Activated T-helper 17 cell treated with anti-CD3 and anti-CD28 coated beads, Interleukin-2, amount 50 U/mL, for 72 hours (primary cell): ENCODE data around the gene PODXL. TPM values are rescaled to one million over a fixed set of nuclear protein-coding genes. Genes with fewer than 3 reads are reported as not detected.
"Not testable (repeated sequence)": the region's sequence is repeated elsewhere in the genome, so short reads cannot be mapped to it uniquely, and the experiment has no call there.

ENCODE experiments used
- ATAC-seq: fragments of 150-1000 bp; cut with Tn5 transposase; replicated peaks from 2 replicates; pipeline ENCODE4 v1.10.0; 2021; ENCODE audit warnings: mild to moderate bottlenecking, moderate library complexity
- H3K27ac Mint-ChIP-seq: one replicate; pipeline ENCODE4 v1.8.0; 2022; ENCODE audit warnings: mixed read lengths
- H3K27me3 Mint-ChIP-seq: one replicate; pipeline ENCODE4 v1.8.0; 2022; ENCODE audit warnings: mixed read lengths
- H3K36me3 Mint-ChIP-seq: one replicate; pipeline ENCODE4 v1.8.0; 2022; ENCODE audit warnings: low read depth, mild to moderate bottlenecking, mixed read lengths
- H3K4me1 Mint-ChIP-seq: one replicate; pipeline ENCODE4 v1.8.0; 2022; ENCODE audit warnings: mixed read lengths
- H3K4me3 Mint-ChIP-seq: one replicate; pipeline ENCODE4 v1.8.0; 2022; ENCODE audit warnings: mild to moderate bottlenecking, mixed read lengths
- H3K9me3 Mint-ChIP-seq: one replicate; pipeline ENCODE4 v1.8.0; 2022; ENCODE audit warnings: mixed read lengths
- total RNA-seq, 2 donors: library from RNA; stranded (reverse); gene quantifications; one replicate each; pipeline ENCODE4 v1.2.3, GENCODE V29; 2022

The PODXL gene
- total RNA-seq, 2 donors from 2014 or later = 0.40 to 1.8 TPM

DNA sequence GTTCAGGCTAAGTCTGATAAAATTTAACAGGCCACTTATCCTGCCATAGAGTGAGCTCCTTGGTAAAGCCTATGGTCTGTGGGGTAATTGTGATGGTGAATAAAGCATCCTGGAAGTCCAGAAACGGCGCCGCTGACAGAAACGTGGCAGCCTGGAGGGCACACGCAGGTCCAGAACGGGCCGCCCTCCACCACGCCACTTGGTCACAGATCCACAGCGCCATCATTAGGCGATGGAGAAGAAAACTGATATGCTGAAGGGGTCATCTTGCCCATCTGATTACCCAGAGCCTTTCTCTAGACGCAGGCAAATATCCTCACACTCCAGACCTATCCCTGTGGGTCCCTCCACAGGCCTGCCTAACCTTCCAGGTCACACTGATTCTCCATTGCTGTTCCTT lies 37.8 kb downstream of the PODXL start:
- no peak overlapping the region for H3K4me3 Mint-ChIP-seq
- H3K27me3 Mint-ChIP-seq = no peaks in the 10 kb centered on the region
- H3K4me1 Mint-ChIP-seq = peaks cover 9% of the 10 kb centered on the region
- no peak overlapping the region for H3K27ac Mint-ChIP-seq
- H3K36me3 Mint-ChIP-seq = no peaks in the 10 kb centered on the region
- no peak for ATAC-seq
- no peaks in the 10 kb centered on the region for H3K9me3 Mint-ChIP-seq

DNA sequence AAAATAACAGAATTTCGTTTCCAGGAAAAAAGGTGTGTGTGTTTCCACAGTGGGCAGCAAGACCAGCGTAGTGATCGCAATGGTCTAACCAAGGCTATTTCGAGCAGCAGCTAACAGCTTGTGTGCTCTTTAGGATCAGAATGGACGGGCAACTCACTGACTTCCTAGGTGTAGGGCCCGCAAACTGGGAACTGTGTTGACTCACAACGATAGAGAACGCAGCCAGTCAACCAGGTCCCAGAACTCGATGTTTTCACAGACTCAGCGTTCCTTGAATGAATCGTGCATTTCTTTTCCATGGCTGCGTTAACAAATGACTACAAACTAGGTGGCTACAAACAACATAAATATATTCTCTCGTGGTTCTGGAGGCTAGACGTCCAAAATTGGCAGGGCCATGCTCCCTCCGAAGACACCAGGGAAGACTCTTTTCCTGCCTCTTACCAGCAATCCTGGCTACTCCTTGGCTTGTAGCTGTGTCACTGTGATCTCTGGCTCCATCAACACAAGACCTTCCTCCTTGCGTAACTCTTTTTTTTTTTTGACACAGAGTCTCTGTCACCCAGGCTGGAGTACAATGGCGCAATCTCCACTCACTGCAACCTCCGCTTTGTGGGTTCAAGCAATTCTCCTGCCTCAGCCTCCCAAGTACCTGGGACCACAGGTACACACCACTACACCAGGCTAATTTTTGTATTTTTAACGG lies 39.1 kb downstream of the PODXL start:
- ATAC-seq = no peak
- H3K27ac Mint-ChIP-seq = no peak overlapping the region
- H3K27me3 Mint-ChIP-seq = no peaks in the 10 kb centered on the region
- no peaks in the 10 kb centered on the region for H3K36me3 Mint-ChIP-seq
- no peak overlapping the region for H3K4me3 Mint-ChIP-seq
- no peaks in the 10 kb centered on the region for H3K9me3 Mint-ChIP-seq
- peaks cover 9% of the 10 kb centered on the region for H3K4me1 Mint-ChIP-seq

DNA sequence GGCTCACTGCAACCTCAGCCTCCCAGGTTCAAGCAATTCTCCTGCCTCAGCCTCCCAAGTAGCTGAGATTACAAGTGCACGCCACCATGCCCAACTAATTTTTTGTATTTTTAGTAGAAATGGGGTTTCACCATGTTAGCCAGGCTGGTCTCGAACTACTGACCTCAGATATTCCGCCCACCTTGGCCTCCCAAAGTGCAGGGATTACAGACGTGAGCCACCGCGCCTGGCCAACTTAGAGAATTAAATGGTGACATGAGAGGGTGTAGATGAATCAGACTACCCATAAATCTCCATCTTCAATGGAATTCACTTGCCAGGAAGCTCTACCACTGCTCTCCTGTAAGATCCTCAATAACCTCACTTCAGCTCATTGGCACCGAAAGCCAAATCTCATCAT lies 41.0 kb downstream of the PODXL start:
- H3K27ac Mint-ChIP-seq, H3K4me3 Mint-ChIP-seq, H3K9me3 Mint-ChIP-seq, H3K36me3 Mint-ChIP-seq, ATAC-seq, H3K27me3 Mint-ChIP-seq: not testable (repeated sequence)
- H3K4me1 Mint-ChIP-seq = peaks cover 14% of the 10 kb centered on the region

DNA sequence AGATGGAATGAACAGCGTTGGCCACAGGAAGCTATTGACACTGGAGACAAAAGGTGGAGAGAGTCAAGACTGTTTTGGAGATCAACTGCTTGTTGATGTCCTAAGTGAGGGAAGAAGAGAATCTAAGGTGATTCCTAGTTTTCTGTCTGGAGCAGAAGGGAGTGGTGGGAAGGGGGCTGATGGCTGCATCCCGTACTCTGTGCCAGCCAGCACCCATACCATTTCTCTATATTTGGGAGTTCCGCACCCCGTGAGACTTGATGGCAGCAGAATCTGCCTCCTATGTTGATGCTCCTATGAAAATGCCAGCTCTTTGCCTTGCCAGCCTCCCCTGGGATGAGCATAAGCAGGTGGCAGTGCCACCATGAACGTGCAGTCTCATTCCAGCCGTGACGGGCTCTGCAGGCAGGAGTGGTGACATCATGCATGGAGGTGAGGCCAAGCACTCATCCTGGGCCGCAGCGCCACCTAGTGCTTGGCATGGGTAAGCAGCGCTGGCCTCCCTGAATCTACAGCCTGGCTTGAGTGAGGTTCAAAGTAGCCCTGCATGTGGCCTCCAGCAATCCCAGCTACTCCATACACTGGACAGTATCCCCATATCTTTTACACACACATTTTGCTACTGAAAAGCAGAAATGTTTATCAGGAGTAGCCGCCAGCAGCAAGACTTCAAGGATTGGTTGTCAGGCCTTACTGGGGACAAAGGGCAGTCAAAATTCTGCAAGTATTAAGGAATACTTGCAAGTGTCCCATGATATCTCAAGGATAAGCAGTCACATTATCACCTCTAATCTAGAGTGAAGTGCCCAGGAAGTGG lies 43.0 kb downstream of the PODXL start:
- Mint-ChIP-seq H3K36me3 (no peaks in the 10 kb centered on the region), H3K27ac (no peak overlapping the region), H3K4me3 (peak overlapping the region; percentile 55)

DNA sequence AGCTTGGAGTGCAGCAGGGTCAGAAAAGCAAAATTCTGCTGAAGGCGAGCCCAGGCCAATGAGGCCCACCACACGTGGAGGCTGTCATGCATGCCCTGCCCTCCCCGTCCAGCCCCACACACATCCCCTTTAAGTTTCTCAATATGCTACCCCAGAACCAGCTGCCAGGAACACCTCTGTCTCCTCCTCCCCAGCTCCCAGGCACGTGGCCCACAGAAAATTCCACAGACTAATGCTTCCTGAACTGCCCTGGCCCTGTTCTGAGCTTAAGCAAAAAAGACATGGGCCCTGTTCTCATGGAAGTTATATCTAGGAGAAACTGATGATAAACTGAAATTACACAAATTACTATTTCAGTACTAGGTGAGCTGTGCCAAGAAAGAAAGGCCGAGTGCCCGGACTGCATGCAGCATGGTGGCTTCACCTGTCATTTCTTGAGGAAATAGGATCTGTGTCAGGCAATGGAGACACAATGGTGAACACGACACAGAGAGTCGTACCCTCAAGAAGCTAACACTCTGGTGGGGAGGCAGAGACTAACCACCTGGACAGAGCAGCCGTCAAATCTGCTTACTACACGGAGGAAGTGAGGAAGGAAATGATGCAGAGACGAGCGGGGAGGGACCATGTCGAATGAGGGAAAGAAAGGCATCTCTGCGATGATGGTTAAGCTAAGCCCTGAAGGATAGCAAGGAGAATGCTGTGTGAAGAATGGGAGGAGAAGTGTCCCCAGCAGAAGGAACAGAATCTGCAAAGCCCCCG lies 44.5 kb downstream of the PODXL start:
- no peaks in the 10 kb centered on the region for H3K9me3 Mint-ChIP-seq
- H3K27ac Mint-ChIP-seq = peak overlapping the region; percentile 6
- ATAC-seq = no peak
- peaks cover 23% of the 10 kb centered on the region for H3K4me1 Mint-ChIP-seq
- H3K4me3 Mint-ChIP-seq = peak overlapping the region; percentile 13
- H3K36me3 Mint-ChIP-seq = no peaks in the 10 kb centered on the region
- peaks cover 3% of the 10 kb centered on the region for H3K27me3 Mint-ChIP-seq

More for the DNA sequence above, 43.0 kb downstream of the PODXL start:
- H3K9me3 Mint-ChIP-seq = no peaks in the 10 kb centered on the region
- peak; percentile 99 for ATAC-seq
- peaks cover 3% of the 10 kb centered on the region for H3K27me3 Mint-ChIP-seq
- peaks cover 14% of the 10 kb centered on the region for H3K4me1 Mint-ChIP-seq

DNA sequence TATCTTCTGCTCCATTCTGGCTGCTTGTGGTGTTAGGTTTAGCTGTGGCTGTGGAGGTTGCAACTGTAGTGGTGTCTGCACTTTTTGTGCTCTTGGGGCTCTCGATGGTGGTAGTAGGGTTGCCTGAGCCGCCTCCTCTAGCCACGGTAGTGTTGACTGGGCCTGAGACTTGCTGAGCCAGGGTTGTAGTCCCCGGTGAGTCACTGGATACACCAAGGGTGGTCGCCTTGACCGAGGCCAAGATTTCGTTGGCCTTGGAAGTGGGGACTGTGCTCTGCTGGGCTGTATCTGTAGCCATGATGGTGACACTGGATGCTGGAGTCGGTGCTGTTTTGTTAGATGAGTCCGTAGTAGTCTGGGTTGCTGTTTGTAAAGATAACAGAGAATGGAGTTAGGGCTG lies 45.4 kb downstream of the PODXL start:
- H3K9me3 Mint-ChIP-seq = no peaks in the 10 kb centered on the region
- H3K36me3 Mint-ChIP-seq = no peaks in the 10 kb centered on the region
- H3K4me3 Mint-ChIP-seq = no peak overlapping the region
- ATAC-seq = no peak
- peaks cover 23% of the 10 kb centered on the region for H3K4me1 Mint-ChIP-seq
- H3K27ac Mint-ChIP-seq = no peak overlapping the region
- H3K27me3 Mint-ChIP-seq = peaks cover 3% of the 10 kb centered on the region

DNA sequence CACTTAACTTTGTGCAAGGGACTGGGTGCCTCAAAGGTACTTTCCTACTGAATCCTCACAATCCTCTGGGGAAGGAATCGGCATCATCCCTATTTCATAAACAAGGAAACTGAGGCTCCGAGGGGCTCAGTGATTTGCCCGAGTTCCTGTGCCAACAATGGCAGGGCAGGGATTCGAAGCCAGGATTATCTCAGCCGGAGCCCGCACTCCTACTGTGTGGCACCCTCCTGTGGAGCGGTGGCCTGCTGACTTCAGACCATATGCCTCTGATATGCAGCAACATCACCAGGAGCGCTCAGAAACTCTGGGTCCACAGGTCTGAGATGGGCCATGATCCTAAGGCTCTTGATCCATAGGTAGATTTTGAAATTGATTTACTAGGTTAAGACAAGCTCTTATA lies 46.6 kb downstream of the PODXL start:
- H3K4me3 Mint-ChIP-seq = no peak overlapping the region
- no peaks in the 10 kb centered on the region for H3K36me3 Mint-ChIP-seq
- no peak overlapping the region for H3K27ac Mint-ChIP-seq
- H3K9me3 Mint-ChIP-seq = no peaks in the 10 kb centered on the region
- H3K27me3 Mint-ChIP-seq = peaks cover 3% of the 10 kb centered on the region
- no peak for ATAC-seq
- H3K4me1 Mint-ChIP-seq = peaks cover 27% of the 10 kb centered on the region

DNA sequence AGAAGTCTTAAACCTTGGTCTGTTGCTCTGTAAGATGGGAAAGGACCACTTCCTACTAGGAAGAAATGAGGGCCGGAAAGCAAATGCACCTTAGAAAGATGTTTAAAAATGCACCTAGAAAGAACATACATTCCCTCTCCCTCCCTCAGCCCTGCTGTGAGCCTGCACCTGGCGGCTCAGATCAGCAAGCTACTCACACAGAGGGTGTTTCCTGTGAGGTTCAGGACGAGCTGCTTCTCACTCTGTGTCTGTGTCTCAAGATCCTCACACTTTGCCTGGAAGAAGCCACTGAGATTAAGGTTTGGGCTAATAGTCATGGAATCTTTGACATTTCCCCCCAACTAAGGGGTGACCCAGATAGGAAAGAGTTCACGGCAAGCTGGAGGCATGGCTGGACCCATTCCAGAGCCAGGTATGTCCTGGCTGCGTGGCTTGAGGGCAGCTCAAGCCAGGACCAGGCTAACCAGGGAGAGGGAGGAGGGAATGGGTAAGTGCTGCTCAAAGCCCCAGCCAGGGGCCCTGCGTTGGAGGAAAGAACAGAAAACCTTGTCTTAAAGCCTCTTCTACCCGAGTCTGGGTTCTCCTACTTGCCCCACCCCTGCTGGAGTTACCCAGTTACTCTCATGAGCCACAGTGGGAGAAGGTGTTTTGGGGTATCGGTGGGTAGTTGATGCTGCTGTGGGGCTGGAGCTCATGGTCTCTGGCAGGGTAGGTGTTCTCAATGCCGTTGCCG lies 47.5 kb downstream of the PODXL start:
- Mint-ChIP-seq H3K4me3 (no peak overlapping the region), H3K27ac (no peak overlapping the region), H3K27me3 (peaks cover 3% of the 10 kb centered on the region), H3K36me3 (no peaks in the 10 kb centered on the region), H3K9me3 (no peaks in the 10 kb centered on the region), H3K4me1 (peaks cover 28% of the 10 kb centered on the region)
- ATAC-seq = no peak

DNA sequence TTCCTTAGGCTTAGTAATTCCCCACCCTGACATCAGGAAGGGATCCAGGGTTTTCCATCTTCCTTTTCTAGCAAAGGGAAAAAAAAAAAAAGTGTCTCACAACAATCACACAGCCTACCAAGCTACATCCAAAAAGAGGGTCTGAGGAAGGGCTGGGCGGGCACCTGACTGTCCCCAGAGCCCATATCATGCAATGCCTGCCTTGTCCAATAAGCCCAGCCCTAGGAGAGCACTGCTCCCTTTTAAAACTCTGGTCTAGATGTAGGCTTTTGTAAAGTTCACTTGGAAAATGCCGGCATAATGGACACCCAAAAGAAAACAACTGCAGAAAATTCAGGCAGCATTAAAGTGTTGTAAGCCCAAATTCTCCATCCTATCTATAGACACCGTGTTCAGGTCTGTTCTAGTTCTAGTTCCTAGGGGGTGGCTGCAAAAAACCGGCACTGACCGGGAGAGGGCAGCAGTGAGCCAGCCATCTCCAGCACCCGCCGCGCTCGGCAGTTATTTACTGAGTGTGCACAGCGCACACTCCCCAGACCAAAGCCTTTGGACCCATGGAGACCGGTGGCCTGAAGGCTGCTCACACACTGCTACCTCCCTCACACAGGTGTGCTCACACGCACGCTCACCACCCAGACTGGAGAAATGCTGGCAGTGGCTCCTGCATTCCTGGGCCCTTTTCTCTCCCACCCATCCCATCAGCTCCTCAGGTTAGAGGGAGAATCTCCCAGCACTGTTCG lies 48.7 kb downstream of the PODXL start:
- H3K4me3 Mint-ChIP-seq = peak overlapping the region; percentile 32
- ATAC-seq = peak; percentile 86
- no peak overlapping the region for H3K27ac Mint-ChIP-seq
- H3K4me1 Mint-ChIP-seq = peaks cover 21% of the 10 kb centered on the region
- H3K36me3 Mint-ChIP-seq = no peaks in the 10 kb centered on the region
- peaks cover 3% of the 10 kb centered on the region for H3K27me3 Mint-ChIP-seq
- no peaks in the 10 kb centered on the region for H3K9me3 Mint-ChIP-seq

DNA sequence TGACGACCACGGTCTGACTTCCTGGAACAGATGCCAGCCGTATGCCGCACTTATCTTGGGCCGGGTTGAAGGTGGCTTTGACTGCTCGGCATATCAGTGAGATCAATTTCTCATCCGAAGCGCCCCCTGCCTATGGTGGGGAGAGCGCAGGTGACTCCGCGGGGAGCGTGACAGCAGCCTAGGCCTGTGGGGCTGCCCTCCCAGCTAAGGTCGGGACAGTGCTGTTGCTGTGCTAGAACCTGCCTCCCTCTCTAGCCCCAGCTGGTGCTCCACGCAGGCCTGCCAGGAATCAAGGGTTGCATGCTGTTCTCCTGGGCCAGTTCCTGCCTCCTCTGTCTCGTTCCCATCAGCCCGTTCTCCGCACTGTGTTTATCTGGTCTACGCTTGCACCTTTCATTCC lies 49.8 kb downstream of the PODXL start:
- H3K27me3 Mint-ChIP-seq = peaks cover 3% of the 10 kb centered on the region

DNA sequence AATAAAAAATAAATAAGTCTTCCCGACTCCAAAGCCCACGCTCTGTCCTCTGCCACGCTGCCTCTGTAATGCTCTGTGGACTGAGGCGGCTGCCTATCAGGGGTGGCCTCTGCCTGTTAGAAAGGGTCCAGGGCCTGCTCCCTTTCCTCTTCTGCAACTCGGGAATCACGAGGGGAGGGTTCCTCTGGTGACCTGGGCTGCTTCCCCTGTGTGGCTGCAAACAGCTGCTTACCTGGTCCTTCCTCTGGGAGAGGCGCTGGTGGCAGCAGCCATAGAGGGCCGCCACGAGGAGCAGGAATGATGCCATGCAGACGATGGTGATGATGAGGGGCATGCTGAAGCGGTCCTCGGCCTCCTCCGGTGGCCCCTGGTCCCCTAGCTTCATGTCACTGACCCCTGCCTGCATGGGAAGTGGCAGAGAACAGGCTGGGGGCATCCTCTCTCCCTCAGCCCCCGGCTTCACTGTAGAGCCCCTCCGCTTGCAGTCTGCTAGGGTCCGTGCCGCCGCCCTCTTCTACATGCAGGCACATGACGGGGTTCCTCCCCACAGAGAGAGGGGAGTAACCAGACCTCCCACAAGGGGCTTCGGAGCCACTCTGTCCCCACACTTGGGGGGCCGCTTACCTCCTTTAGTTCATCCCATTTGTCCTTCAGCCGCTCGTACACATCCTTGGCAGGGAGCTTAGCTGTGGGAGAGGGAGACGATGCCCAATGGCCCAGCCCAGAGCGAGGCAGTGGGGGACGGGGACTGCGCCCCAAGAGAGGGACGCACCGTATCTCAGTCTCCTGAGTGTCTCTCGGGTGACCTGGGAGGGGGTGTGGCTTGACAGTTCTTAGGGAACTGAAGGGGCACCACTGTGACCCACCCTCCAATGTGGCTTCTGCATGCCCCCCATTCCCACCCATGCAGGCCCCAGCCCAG lies 50.5 kb downstream of the PODXL start:
- Mint-ChIP-seq H3K9me3 (no peaks in the 10 kb centered on the region), H3K36me3 (peaks cover 5% of the 10 kb centered on the region)

More for the DNA sequence above, 49.8 kb downstream of the PODXL start:
- H3K9me3 Mint-ChIP-seq = no peaks in the 10 kb centered on the region
- no peaks in the 10 kb centered on the region for H3K36me3 Mint-ChIP-seq
- no peak for ATAC-seq
- H3K27ac Mint-ChIP-seq = no peak overlapping the region
- no peak overlapping the region for H3K4me3 Mint-ChIP-seq
- peaks cover 23% of the 10 kb centered on the region for H3K4me1 Mint-ChIP-seq

DNA sequence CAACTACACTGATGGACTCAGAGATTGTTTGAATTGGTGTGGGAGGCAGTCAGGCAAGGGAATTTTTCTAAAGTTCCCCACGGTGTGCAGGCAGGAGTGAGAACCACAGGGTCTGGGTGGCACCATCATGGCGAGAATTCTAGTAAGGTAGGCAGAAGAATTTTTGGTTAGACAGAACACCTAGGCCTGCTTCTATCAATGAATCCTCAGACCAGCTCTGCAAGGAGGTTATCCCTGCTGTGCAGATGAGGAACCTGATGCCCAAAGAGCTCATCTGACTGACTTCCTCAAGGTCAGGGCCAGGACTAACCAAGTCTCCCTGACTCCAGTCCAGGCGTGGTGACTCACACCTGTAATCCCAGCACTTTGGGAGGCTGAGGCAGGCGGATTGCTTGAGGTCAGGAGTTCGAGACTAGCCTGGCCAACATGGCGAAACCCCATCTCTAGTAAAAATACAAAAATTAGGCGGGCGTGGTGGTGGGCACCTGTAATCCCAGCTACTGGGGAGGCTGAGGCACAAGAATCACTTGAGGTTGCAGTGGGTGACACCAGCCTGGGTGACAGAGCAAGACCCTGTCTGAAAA lies 51.3 kb downstream of the PODXL start:
- H3K36me3 Mint-ChIP-seq, H3K9me3 Mint-ChIP-seq, H3K27me3 Mint-ChIP-seq, H3K4me3 Mint-ChIP-seq: not testable (repeated sequence)
- H3K4me1 Mint-ChIP-seq = peaks cover 29% of the 10 kb centered on the region
- peak overlapping the region; percentile 61 for H3K27ac Mint-ChIP-seq
- peak; percentile 13 for ATAC-seq

More for the DNA sequence above, 50.5 kb downstream of the PODXL start:
- no peak overlapping the region for H3K4me3 Mint-ChIP-seq
- H3K4me1 Mint-ChIP-seq = peaks cover 29% of the 10 kb centered on the region
- H3K27ac Mint-ChIP-seq = no peak overlapping the region
- ATAC-seq = no peak
- H3K27me3 Mint-ChIP-seq = peaks cover 3% of the 10 kb centered on the region
